ENCODE measurements around the gene MS4A10.

Gene MS4A10

DNA sequence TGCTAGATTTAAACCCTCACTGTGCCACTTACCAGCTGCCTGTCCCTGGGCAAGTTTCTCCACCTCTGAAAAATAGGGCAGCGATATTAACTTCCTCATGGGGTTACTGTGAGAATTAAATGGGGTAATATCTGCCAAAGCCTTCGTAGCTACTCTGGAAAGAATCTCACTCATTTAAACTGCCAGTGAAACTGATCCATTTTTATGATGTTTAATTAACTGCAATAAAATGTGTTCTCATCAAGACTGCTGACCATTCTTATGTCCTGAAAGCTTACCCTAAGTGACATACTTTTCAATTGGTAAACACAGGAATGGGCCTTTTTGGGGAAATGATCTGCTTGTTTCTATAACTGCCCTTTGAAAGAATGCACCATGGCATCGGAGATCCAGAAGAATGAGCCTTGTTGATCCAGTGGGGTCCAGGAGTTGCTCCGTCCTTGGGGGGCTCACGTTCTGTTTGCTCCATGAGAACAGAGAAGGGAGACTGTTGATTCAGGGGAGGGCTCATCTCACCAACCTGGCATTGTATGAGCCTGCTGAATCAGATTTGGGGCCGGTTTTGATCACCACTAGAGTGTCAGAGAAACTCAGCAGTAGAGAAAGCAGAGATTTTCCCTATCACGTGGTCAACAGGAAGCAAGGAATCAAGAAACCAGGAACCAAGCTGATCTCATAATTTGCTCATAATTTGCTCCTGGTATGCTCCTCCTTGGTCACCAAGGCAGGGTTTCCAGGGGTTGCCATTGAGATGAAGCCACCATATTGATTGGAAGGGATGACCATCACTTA, 49.8 kb downstream of the MS4A10 start:
- no peak overlapping the region for H3K27ac ChIP-seq (ENCODE audit: low read length)
- no peaks in the 10 kb centered on the region for H3K36me3 ChIP-seq (ENCODE audit: control insufficient read depth in 1 of 2, insufficient read depth in 2 of 2, low read length in 2 of 2)
- no peaks in the 10 kb centered on the region for H3K4me1 ChIP-seq (ENCODE audit: control insufficient read depth in 1 of 2, insufficient read depth in 2 of 2, low read length in 2 of 2)
- no peaks in the 10 kb centered on the region for H3K9me3 ChIP-seq (ENCODE audit: control insufficient read depth in 1 of 2, low read length in 2 of 2)
- H3K4me3 ChIP-seq (ENCODE audit: low read depth in 1 of 2, low read length in 2 of 2): no peak overlapping the region
- H3K27me3 ChIP-seq (ENCODE audit: low read depth, low read length): no peaks in the 10 kb centered on the region

DNA sequence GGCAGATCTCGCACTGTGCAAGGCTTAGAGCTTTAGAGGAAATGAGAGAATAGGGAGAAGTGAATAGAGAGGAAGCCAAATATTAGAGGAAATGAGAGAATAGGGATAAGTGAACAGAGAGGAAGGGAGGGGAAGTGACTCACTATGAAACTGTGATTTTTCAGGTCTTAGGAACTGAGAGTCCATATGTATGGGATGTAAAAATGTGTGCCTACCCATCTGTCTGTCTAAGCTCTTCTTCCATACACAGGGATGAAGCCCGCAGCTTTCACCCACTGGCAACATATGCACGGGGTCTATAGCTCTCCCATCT, 50.4 kb downstream of the MS4A10 start:
- Histone ChIP-seq H3K9me3 (ENCODE audit: control insufficient read depth in 1 of 2, low read length in 2 of 2) (no peaks in the 10 kb centered on the region), H3K4me3 (ENCODE audit: low read depth in 1 of 2, low read length in 2 of 2) (no peak overlapping the region), H3K36me3 (ENCODE audit: control insufficient read depth in 1 of 2, insufficient read depth in 2 of 2, low read length in 2 of 2) (no peaks in the 10 kb centered on the region), H3K4me1 (ENCODE audit: control insufficient read depth in 1 of 2, insufficient read depth in 2 of 2, low read length in 2 of 2) (peaks cover under 1% of the 10 kb centered on the region in 2 donors), H3K27ac (ENCODE audit: low read length) (no peak overlapping the region), H3K27me3 (ENCODE audit: low read depth, low read length) (no peaks in the 10 kb centered on the region)

DNA sequence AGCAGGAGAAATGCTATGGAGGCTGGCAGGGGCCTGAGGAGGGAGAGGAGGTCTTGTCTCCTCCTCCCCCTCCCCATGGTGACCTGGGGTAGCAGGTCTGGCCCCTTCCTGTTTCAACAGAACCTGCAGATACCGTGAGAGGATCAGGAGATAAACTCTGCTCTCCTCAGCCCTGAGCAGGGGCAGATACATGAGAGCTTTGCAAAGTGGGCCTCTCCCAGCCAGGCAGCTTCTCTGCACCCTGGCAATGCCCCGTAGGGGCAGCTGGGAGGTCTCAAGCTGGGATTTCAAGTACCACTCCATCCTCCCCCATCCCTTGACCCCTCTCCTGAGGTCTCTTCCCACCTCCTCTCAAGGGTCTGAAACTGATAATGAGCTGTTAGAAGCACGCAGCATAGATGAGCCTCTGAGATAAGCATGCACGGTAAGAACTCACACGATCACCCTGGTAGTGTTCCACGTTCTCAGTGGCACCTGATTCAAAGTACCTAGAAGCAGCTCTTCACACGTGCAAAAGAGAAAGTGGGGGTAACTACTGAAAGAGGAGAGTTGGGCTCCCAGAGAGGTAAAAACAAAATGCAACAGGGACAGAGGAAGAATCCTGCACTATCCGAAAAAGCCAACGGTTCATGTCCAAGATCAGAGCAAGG, 51.9 kb downstream of the MS4A10 start:
- H3K4me3 ChIP-seq (ENCODE audit: low read depth in 1 of 2, low read length in 2 of 2): no peak overlapping the region
- H3K36me3 ChIP-seq (ENCODE audit: control insufficient read depth in 1 of 2, insufficient read depth in 2 of 2, low read length in 2 of 2): no peaks in the 10 kb centered on the region
- peaks cover 13 to 14% of the 10 kb centered on the region in 2 donors for H3K4me1 ChIP-seq (ENCODE audit: control insufficient read depth in 1 of 2, insufficient read depth in 2 of 2, low read length in 2 of 2)
- H3K9me3 ChIP-seq (ENCODE audit: control insufficient read depth in 1 of 2, low read length in 2 of 2): no peaks in the 10 kb centered on the region
- H3K27ac ChIP-seq (ENCODE audit: low read length): no peak overlapping the region
- no peaks in the 10 kb centered on the region for H3K27me3 ChIP-seq (ENCODE audit: low read depth, low read length)

DNA sequence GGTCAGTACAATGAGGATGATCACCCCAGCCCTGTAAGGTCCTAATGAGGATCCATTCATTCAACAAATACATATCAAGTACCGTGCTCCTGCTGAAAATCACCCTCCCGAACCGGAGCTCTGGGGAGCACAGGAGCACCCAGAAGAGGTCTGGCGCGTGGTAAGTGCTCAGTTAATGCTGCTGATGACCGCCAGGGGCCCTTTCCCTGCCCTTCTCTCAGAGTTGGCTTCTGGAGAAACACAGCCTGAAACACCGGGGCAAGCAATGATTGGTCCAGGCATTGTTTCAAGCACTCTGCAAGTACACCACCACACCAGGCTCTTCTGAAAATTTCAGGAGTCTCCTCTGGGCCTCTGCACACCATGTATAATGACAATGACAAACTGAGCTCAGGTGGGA, 53.0 kb downstream of the MS4A10 start:
- Histone ChIP-seq H3K4me1 (ENCODE audit: control insufficient read depth in 1 of 2, insufficient read depth in 2 of 2, low read length in 2 of 2) (peaks cover 17 to 22% of the 10 kb centered on the region in 2 donors), H3K36me3 (ENCODE audit: control insufficient read depth in 1 of 2, insufficient read depth in 2 of 2, low read length in 2 of 2) (no peaks in the 10 kb centered on the region), H3K27ac (ENCODE audit: low read length) (no peak overlapping the region), H3K27me3 (ENCODE audit: low read depth, low read length) (no peaks in the 10 kb centered on the region), H3K4me3 (ENCODE audit: low read depth in 1 of 2, low read length in 2 of 2) (no peak overlapping the region), H3K9me3 (ENCODE audit: control insufficient read depth in 1 of 2, low read length in 2 of 2) (no peaks in the 10 kb centered on the region)

DNA sequence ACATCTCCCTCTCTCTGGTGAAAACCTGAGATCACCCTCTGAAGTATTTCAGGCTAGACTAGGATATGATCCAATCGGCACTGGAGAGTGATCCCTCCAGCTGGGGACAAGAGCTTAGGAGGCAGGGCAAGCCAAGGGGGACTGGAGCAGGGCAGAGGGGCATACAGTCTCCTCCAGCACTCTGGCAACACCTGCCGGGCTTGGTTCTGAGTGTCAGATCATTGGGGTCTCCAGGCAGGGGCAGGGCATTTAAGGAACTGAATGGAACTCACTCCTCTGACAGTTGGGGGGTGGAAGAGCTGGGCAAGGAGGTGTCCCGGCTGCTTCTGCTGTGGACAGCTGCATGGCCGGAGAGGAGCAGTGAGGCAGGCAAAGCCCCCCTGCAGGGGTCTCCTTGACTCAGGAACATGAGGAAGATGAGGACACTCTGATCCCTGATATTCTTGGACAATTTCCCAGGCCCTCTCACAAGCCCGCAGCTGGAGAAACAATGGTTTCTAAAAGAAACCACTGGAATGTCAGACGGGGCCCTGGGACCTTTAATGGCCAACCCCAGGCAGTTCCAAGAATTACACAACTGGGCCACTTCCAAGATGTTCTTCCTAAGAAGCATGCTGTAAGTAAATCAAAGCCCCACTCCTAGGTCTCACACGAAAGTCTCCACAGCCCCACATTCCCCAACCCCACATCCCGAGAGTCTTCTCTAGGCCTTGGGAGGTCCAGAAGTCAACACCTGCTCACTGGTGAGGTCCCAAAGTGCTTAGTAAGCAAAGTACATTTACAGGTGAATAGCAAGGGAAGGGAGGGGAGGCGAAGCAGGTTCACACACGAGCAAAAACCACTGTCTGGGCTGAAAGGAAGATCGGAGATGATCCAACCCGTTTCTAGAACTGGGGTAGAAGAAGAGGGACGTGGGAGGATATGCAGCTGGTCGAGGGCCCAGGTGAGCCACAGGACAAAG, 55.6 kb downstream of the MS4A10 start:
- Histone ChIP-seq H3K4me3 (ENCODE audit: low read depth in 1 of 2, low read length in 2 of 2) (peak overlapping the region; percentile 80 to 88), H3K4me1 (ENCODE audit: control insufficient read depth in 1 of 2, insufficient read depth in 2 of 2, low read length in 2 of 2) (peaks cover 30 to 41% of the 10 kb centered on the region in 2 donors)

DNA sequence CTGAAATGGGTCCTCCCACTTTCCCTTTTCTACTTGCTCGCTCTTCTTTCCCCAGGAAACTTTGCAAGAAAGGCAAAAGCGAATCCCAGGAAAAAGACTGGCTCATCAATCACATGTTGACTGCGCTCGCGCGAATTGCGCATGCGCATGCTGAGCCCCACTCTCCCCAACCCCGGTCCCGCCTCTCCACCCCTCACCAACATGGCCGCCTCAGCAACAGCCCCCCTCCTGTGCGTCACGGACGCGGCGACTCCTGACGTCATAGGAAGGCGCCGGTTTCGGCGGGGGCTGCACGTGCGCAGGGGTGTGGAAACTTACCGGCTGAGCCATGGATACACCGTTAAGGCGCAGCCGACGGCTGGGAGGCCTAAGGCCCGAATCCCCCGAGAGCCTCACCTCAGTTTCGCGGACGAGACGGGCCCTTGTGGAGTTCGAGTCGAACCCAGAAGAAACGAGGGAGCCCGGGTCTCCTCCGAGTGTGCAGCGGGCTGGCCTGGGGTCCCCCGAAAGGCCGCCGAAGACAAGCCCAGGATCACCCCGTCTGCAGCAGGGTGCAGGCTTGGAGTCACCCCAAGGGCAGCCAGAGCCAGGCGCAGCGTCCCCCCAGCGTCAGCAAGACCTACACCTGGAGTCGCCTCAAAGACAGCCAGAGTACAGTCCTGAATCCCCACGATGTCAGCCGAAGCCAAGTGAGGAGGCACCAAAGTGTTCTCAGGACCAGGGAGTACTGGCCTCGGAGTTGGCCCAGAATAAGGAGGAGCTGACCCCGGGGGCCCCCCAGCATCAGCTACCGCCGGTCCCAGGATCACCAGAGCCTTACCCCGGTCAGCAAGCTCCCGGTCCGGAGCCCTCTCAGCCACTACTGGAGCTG, 56.9 kb downstream of the MS4A10 start, which contains the start of gene CCDC86:
Gene CCDC86, plus strand, starts transcription at position 317 of the 871 bp plus-strand sequence. Its CDS starts 12 bp downstream, at position 329.
- Histone ChIP-seq H3K4me1 (ENCODE audit: control insufficient read depth in 1 of 2, insufficient read depth in 2 of 2, low read length in 2 of 2) (peaks cover 30 to 41% of the 10 kb centered on the region in 2 donors), H3K27me3 (ENCODE audit: low read depth, low read length) (no peaks in the 10 kb centered on the region), H3K27ac (ENCODE audit: low read length) (peak within 1 kb of the TSS; percentile 87), H3K36me3 (ENCODE audit: control insufficient read depth in 1 of 2, insufficient read depth in 2 of 2, low read length in 2 of 2) (no peaks in the 10 kb centered on the region), H3K4me3 (ENCODE audit: low read depth in 1 of 2, low read length in 2 of 2) (peak within 1 kb of the TSS; percentile 80 to 88), H3K9me3 (ENCODE audit: control insufficient read depth in 1 of 2, low read length in 2 of 2) (no peaks in the 10 kb centered on the region)

More for the DNA sequence above, 55.6 kb downstream of the MS4A10 start:
- Histone ChIP-seq H3K9me3 (ENCODE audit: control insufficient read depth in 1 of 2, low read length in 2 of 2) (no peaks in the 10 kb centered on the region), H3K27me3 (ENCODE audit: low read depth, low read length) (no peaks in the 10 kb centered on the region), H3K36me3 (ENCODE audit: control insufficient read depth in 1 of 2, insufficient read depth in 2 of 2, low read length in 2 of 2) (no peaks in the 10 kb centered on the region), H3K27ac (ENCODE audit: low read length) (peak overlapping the region; percentile 87)

DNA sequence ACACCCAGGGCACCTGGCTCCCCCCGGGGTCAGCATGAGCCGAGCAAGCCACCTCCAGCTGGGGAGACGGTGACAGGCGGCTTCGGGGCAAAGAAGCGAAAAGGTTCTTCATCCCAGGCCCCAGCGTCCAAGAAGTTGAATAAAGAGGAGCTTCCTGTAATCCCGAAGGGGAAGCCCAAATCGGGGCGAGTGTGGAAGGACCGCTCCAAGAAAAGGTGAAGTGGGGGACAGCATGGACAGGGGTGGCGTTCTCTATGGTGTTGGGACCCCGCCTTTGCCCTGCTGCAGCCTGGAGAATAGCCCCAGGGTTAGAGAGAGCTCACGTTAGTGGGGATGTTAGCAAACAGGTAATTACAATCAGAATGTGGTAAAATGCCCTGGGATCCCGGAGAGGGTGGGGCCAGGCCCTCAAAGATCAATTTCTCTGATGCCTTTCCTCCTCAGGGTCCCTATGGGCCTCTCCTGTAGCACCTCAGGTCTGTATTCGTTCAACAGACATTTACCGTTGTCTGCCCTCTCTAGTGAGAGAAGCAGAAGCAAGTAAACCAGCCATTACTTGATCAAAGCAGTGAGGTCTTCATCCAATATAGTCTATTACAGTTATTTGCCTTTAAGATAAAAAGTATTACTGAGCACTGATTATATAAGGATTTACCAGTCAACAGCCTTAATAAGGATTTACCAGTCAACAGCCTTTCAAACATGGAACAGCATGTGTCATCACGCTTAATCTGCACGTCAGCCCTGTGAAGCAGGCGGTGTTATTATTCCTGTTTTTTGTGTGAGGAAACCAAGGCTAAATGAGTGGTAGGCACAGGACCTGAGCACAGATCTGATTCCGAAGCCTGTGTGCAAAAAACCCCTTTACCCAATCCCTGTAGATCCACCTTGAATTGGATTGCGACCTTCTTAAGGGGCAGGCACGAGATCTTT, 57.8 kb downstream of the MS4A10 start:
- H3K4me1 ChIP-seq (ENCODE audit: control insufficient read depth in 1 of 2, insufficient read depth in 2 of 2, low read length in 2 of 2): peaks cover 30 to 41% of the 10 kb centered on the region in 2 donors
- H3K4me3 ChIP-seq (ENCODE audit: low read depth in 1 of 2, low read length in 2 of 2): peak overlapping the region; percentile 80 to 88

DNA sequence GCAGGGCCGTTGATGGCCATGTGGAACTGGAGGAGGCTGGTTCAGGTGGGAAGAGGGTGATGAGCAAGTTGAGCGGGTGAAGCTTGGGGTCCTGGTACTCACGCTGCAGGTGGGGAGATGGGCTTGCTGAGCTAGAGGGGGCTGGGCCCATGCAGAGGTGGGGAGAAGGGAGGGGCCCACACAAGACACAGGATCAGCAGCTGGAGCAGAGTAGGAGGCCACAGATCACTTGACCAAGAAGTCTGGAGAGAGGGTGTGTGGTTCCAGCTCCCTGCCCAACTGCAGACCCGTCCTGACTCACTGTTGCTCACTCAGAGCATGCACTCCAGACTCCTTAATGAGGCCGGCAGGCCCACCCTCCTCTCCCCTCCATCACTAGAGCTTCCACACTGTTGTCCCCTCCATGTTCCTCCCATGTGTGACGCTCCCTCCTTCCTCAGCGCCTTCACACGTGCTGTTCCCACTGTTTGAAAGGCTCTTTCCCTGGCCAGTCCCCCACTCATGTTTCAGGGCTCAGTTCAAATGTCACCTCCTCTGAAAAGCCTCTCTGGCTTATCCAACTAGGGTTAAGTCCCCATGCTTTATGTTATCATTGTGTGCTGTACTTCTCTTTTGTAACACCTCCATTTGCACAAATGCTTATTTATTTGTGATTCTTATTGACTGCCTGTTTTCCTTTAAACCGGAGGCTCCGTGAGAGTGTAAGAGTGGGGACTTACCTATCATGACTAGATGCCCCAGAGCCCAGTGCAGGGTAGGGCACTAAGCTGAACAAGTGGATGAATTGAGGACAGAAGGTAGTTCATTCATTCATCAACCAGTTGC, 59.1 kb downstream of the MS4A10 start:
- peaks cover 30 to 41% of the 10 kb centered on the region in 2 donors for H3K4me1 ChIP-seq (ENCODE audit: control insufficient read depth in 1 of 2, insufficient read depth in 2 of 2, low read length in 2 of 2)
- peaks cover 6 to 20% of the 10 kb centered on the region in 2 donors for H3K36me3 ChIP-seq (ENCODE audit: control insufficient read depth in 1 of 2, insufficient read depth in 2 of 2, low read length in 2 of 2)
- no peak overlapping the region for H3K27ac ChIP-seq (ENCODE audit: low read length)
- H3K27me3 ChIP-seq (ENCODE audit: low read depth, low read length): no peaks in the 10 kb centered on the region
- no peaks in the 10 kb centered on the region for H3K9me3 ChIP-seq (ENCODE audit: control insufficient read depth in 1 of 2, low read length in 2 of 2)
- peak overlapping the region; percentile 80 to 88 for H3K4me3 ChIP-seq (ENCODE audit: low read depth in 1 of 2, low read length in 2 of 2)

More for the DNA sequence above, 57.8 kb downstream of the MS4A10 start:
- peaks cover 6 to 7% of the 10 kb centered on the region in 2 donors for H3K36me3 ChIP-seq (ENCODE audit: control insufficient read depth in 1 of 2, insufficient read depth in 2 of 2, low read length in 2 of 2)
- no peaks in the 10 kb centered on the region for H3K27me3 ChIP-seq (ENCODE audit: low read depth, low read length)
- peak overlapping the region; percentile 54 for H3K27ac ChIP-seq (ENCODE audit: low read length)
- H3K9me3 ChIP-seq (ENCODE audit: control insufficient read depth in 1 of 2, low read length in 2 of 2): no peaks in the 10 kb centered on the region

DNA sequence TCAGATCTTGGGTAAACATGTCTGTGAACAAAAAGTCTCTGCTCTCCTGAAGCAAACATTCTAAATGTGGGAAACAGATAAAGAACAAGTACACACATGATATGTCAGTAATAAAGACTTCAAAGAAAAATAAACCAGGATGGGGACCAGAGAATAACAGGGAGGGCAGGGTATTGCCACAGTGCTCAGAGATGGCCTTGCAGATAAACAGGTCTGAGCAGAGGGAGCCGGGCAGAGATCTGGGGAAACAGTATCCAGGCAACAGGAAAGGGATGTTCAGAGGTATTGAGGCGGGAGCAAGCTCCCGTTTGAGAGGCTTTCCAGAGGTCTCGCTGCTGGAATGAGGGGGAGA, 59.7 kb downstream of the MS4A10 start:
- H3K36me3 ChIP-seq (ENCODE audit: control insufficient read depth in 1 of 2, insufficient read depth in 2 of 2, low read length in 2 of 2): peaks cover 6 to 26% of the 10 kb centered on the region in 2 donors
- peaks cover 30 to 41% of the 10 kb centered on the region in 2 donors for H3K4me1 ChIP-seq (ENCODE audit: control insufficient read depth in 1 of 2, insufficient read depth in 2 of 2, low read length in 2 of 2)
- H3K27me3 ChIP-seq (ENCODE audit: low read depth, low read length): no peaks in the 10 kb centered on the region
- no peaks in the 10 kb centered on the region for H3K9me3 ChIP-seq (ENCODE audit: control insufficient read depth in 1 of 2, low read length in 2 of 2)
- no peak overlapping the region for H3K4me3 ChIP-seq (ENCODE audit: low read depth in 1 of 2, low read length in 2 of 2)
- no peak overlapping the region for H3K27ac ChIP-seq (ENCODE audit: low read length)

Data from muscle layer of duodenum (tissue), 2 donors.